Measurements from ENCODE around the gene TTC39A. TPM values are rescaled to one million over a fixed set of nuclear protein-coding genes. Genes with fewer than 3 reads are reported as not detected.

TTC39A gene
- total and polyA plus RNA-seq, 12 donors, result 4.3 to 38.7 (median 20.4) TPM

DNA sequence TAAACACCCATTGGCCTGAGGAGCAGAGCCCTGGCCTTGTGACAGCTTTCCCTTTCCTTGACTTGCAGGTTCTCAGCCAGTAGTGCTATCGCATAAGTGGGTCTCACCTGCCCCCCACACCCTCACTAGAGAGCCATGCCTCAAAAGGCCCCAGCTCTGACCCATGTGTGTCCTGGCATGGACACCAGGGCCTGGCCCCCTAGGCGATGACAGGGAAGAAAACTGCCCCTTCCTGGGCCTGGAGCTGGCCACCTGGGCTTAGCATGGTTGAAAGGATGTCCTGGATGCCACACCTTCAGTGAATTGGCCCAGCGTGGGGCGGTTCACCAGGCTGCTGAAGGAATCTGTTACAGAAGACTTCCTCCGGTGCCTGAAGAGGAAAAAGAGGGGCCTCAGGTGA lies 18.5 kb downstream of the TTC39A start:
- Histone ChIP-seq H3K27me3 (no peaks in the 10 kb centered on the region), H3K27ac (no peak overlapping the region), H3K4me1 (peaks cover 0 to 19% (median 0%) of the 10 kb centered on the region in 9 donors), H3K4me3 (no peak overlapping the region), H3K9me3 (no peaks in the 10 kb centered on the region), H3K36me3 (peaks cover 0 to 21% (median 0%) of the 10 kb centered on the region in 9 donors)
- WGBS, 2 donors, result 94 to 99% methylated on average over 5 of the region's 5 CpGs
- DNase-seq (no peak), ATAC-seq (no peak)
- TF ChIP-seq, protein P1, sequence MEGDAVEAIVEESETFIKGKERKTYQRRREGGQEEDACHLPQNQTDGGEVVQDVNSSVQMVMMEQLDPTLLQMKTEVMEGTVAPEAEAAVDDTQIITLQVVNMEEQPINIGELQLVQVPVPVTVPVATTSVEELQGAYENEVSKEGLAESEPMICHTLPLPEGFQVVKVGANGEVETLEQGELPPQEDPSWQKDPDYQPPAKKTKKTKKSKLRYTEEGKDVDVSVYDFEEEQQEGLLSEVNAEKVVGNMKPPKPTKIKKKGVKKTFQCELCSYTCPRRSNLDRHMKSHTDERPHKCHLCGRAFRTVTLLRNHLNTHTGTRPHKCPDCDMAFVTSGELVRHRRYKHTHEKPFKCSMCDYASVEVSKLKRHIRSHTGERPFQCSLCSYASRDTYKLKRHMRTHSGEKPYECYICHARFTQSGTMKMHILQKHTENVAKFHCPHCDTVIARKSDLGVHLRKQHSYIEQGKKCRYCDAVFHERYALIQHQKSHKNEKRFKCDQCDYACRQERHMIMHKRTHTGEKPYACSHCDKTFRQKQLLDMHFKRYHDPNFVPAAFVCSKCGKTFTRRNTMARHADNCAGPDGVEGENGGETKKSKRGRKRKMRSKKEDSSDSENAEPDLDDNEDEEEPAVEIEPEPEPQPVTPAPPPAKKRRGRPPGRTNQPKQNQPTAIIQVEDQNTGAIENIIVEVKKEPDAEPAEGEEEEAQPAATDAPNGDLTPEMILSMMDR (IDR thresholded peaks at IDR 0.05), result no peak
- intact Hi-C loops (cut with DNase I), result no loop called here

DNA sequence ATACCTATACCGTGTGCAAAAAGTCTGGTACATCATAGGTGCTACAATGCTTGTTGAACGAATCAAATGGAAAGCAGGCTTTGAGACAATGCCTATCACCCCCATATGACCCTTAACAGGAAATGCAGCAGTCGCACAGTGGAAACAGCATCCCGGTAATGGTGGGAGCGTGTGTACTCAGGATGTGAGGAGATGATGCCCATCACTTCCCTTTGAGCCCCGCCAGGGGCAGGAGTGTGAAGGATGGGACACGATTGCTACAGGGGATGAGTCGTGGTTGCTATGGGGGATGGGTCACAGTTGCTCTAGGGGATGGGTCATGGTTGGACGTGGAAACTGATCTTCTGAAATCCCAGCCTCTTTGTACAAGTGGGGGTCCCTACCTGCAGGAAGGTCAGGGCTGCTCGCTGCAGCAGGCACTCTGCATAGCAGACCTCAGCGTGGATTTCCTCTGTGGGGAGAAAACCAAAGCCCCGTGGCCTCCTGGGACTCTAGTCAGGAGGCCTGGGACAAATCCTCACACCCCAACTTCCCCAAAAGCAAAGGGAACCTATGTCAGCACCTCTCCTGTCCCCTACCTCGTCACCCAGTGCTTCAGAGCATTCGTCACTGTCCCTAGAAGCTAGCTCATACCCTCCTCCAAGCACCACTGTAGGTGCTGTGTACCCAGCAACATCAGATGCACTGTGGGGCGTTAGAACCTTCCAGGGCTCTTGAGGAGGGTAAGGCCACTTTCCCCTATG lies 19.3 kb downstream of the TTC39A start:
- H3K27me3 ChIP-seq, result no peaks in the 10 kb centered on the region
- DNase-seq (no peak), ATAC-seq (no peak)
- intact Hi-C loops (cut with DNase I), result no loop called here
- no peak overlapping the region for H3K27ac ChIP-seq
- no peaks in the 10 kb centered on the region for H3K9me3 ChIP-seq
- peaks cover 0 to 21% (median 0%) of the 10 kb centered on the region in 9 donors for H3K36me3 ChIP-seq
- H3K4me3 ChIP-seq, result no peak overlapping the region
- WGBS, 2 donors, result 66 to 77% methylated on average over 15 of the region's 15 CpGs
- H3K4me1 ChIP-seq, result peaks cover 0 to 19% (median 0%) of the 10 kb centered on the region in 9 donors
- TF ChIP-seq, protein P1 (IDR thresholded peaks at IDR 0.05), result no peak

DNA sequence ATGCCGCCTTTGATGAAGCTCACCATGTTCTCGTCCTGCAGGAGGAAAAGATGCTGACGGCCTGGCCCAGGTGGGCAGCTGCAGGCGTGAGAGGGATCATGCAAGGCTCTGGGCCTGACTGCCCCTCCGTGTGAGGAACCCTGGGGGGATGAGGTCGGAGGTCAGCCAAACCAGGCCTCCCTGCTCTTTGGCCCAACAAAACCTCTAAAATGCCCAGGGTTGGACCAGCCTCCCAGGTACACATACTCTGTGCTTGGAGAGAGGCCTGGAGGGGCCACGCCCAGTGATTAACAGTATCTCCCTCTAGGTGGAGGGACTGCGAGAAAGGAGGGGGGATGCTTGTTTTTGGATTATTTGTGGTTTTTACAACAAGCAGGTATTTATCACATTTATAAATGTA lies 21.1 kb downstream of the TTC39A start:
- Histone ChIP-seq H3K27ac (no peak overlapping the region), H3K9me3 (no peaks in the 10 kb centered on the region), H3K4me3 (no peak overlapping the region), H3K4me1 (peaks cover 0 to 14% (median 0%) of the 10 kb centered on the region in 9 donors), H3K36me3 (peaks cover 0 to 21% (median 0%) of the 10 kb centered on the region in 9 donors), H3K27me3 (no peaks in the 10 kb centered on the region)
- no peak for DNase-seq
- ATAC-seq, result no peak
- intact Hi-C loops (cut with DNase I), result no loop called here
- TF ChIP-seq, protein P1 (IDR thresholded peaks at IDR 0.05), result no peak
- 89 to 93% methylated on average over 8 of the region's 8 CpGs for WGBS, 2 donors

DNA sequence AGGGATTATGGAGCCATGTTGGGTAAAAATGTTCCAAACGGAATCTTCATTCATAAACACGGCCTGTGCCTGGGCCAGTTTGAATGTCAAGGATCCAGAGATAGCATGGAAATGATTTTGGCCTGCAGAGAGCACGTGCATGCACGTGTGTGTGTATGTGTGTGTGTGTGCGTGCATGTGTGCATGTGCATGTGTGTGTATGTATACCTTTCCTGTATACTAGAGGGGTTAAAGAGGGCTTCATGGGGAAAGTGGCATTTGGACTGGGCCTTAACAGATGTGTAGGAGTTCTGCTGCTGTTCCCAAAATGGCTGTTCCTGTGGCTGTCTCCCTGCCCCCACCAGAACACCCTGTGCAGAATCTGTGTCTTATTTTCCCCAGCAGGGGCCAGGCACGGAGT lies 21.7 kb downstream of the TTC39A start:
- no peak overlapping the region for H3K27ac ChIP-seq
- intact Hi-C loops (cut with DNase I), result no loop called here
- no peaks in the 10 kb centered on the region for H3K9me3 ChIP-seq
- WGBS, 2 donors, result 91 to 93% methylated on average over 6 of the region's 6 CpGs
- DNase-seq (no peak), ATAC-seq (no peak)
- no peaks in the 10 kb centered on the region for H3K27me3 ChIP-seq
- peaks cover 0 to 13% (median 0%) of the 10 kb centered on the region in 9 donors for H3K4me1 ChIP-seq
- no peak overlapping the region for H3K4me3 ChIP-seq
- TF ChIP-seq, protein P1 (IDR thresholded peaks at IDR 0.05), result no peak
- H3K36me3 ChIP-seq, result peaks cover 0 to 21% (median 0%) of the 10 kb centered on the region in 9 donors
